HG02623 (cell line): ENCODE results near the gene OCA2.

Source experiments
- ATAC-seq: cut with Tn5 transposase; IDR thresholded peaks from one replicate; pipeline ENCODE4 v1.9.1; 2021; ENCODE audit warnings: moderate library complexity; ENCODE audit not compliant: unreplicated experiment

OCA2 gene

DNA sequence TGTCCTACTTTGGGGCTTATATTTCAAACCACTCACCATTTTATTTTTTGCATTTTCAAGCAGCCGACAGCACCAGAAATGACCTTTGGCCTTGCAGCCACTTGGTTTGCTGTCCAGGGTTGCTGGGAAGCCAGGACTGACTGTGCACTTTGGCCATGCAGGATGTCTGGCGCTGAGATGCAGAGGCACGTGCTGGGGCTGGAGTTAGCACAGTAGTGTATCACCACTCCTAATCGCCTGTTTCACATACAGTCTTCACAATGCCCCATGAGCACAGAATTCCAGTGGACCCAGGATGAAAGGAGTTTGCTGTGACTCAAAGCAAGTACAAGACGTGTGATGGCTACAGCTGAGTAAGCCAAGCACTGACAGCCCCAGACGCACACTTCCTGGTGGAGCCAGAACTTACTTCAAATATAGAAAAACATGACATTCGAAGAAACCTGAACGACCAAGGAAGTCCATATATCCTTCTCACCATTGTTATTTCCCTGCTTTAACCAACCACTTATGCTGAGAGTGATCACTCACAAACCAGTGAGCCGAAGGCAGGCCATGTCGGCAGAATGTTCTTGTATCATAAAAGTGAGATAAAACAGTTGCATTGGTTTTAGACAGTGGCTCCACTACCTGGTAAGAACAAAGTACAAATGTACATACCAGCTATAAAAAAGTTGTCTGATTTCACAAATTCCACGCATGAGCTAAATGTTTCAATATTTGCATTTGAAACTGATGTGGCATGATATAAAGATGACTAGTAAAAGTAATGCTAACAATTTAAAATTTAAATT lies 16.0 kb downstream of the OCA2 start:
- ATAC-seq = no peak

DNA sequence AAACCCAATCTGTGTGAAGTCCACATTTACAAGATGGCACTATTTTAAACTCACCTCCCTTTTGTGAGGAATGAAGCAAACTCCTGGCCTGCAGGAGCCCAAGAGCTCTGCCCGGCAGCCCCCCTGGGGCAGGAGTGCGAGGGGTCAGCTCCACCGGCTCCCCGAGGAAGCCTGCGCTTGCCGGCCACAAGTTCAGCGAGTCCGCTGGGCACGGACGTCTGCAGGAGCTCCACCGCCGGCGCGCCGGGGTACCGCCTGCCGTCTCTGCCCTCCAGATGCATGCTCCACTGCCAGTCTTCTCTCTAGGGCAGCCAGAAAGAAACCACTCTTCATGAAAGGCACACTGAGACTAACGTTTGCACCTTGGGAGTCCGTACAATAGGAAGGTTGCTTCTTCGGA lies 17.5 kb downstream of the OCA2 start:
- no peak for ATAC-seq

DNA sequence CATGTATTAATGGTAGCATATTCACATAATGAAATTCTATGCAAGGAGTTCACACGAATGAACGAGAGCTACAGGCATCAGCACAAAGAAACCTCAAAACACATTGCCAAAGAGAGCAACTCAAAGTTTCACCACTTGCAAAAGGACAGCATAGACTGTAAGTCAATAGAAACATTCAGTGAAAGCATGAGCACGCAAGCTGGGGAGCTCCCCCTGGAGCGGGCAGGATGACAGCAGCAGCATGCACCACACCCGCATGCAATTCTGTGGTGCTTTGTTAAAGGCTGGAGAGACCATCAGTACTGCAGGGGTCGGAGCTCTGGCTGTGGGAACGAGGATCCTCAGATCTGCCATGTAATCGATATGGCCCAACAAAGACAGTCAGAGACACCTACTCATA lies 18.7 kb downstream of the OCA2 start:
- ATAC-seq = no peak

DNA sequence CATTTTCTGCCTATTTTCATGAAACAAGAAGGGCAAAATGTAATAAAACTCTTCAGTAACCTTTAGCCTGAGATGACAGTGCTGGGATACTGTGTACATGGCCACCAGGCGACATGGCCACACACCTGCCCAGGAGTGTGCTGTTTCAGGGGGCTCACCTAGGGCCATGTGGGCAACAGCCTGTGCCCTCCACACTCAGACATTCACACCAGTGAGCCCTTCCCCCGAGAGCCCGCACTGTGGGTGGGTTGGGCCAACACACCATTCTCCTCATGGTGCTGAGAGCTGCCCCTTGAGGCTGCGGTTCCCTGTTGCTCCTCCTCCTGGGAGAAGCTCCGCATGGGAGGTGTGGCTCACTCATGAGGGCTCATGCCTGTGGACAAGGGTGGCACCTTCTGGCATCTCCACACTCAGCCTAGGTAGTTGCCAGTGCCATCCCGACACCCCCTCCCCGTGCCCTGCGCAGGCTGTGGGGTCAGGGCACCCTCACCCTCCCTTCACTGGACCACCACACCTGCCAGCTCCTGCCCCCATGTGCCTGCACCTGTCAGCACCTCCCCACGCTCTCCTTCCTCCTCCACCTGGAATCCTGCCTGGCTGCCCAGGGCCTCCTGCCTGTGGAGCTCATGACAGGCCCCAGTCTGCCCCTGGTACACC lies 19.7 kb downstream of the OCA2 start:
- no peak for ATAC-seq

DNA sequence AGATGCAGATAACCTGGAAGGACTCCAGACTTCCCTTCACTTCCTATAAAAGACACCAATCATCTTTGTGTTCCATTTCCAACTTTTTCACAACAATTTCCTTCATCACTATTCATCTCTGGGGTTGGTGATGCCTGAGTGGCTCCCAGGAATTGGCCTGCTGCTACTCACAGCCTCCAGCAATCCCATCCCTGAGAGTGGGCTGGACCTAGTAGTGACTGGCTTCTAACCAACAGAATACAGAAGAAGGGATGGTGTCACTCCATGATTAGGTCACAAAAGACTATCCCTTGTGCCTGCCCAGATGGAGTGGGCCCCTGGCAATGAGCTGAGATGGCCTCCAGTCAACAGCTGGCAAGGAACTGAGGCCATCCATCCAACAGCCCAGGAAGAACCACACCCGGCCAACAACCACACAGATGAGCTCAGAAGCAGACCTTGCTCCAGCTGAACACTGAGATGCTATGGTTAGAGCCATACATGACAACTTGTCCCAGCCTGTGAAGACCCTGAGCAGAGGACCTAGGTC lies 20.9 kb downstream of the OCA2 start:
- ATAC-seq = no peak

DNA sequence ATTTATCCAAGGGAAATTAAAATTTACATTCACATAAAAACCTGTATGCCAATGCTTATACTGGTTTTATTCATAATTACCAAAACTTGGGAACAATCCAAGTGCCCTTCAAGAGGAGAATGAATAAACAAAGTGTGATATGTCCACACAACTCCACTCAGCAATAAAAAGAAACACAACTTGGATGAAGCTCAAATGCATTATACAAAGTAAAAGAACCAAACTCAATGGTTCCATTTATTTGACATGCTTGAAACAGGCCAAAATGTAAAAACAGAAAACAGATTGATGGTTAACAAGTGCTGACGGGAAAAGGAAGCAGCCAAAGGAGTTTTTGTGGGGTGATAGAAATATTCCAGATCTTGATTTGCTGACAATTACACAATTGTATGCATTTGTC lies 23.5 kb downstream of the OCA2 start:
- ATAC-seq = no peak

DNA sequence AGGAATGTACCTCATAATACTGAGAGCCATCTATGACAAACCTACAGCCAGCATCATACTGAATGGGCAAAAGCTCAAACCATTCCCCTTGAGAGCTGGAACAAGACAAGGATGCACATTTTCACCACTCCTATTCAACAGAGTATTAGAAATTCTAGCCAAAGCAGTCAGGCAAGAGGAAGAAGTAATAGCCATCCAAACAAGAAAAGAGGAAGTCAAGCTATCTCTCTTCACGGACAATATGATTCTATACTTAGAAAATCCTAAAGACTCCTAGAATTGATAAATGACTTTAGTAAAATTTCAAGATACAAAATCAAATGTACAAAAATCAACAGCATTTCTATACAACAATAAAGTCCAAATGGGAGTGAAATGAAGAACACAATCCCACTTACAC lies 30.2 kb downstream of the OCA2 start:
- no peak for ATAC-seq

DNA sequence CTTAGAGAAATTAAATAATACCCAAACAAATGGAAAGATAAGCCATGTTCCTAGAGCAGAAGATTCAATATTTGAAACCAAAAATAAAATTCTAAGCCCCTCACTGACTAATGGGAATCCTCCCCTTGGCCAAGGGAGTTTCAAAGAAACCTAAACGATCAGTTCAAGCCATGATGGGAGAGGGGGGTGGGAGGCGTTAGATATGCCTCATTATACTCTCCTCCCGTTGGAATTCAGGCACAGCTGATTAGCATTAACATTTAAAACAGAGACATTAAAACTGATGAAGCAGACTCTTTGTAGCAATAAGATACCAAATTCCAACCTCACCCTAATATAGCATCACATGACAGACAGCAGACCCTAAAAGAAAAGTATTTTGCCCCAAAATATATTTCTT lies 32.9 kb downstream of the OCA2 start:
- ATAC-seq = no peak

DNA sequence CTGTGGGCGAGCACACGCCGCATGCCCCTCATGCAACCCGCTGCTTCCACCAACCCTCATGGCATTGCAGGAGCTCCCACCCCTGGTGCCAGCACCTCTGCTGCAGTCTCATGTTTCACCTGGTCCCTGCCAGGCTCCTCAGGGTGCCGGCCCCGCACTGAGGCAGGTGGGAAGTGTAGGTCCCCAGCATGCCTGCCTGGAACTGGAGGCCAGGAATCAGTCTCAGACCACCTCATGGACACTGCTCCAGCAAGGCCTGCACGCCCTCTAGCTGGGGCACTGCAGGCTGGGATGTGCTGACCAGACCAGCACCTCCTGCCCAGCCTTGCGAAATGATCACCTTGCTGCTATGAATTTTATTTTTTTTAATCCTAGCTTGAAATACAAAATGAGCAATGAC lies 39.1 kb downstream of the OCA2 start:
- no peak for ATAC-seq

DNA sequence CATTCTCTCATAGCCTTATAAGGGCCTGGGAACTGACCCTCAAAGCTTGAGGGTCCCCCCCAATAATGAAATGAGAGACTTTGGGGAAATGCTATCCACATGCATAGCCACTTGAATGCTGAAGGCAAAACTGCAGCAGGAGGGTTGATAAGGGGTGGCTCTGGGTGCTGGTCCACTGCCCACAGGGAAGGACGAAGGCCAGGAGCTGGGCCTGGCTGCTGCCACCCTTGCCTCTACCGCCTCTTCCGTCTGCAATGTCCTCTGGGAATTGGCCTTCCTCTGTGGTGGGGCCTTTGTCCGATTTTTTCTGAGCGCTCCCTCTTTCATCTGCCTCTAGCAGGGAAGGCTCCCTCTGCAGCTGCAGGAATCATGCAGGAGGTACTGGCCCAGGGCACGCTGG lies 41.0 kb downstream of the OCA2 start:
- no peak for ATAC-seq

DNA sequence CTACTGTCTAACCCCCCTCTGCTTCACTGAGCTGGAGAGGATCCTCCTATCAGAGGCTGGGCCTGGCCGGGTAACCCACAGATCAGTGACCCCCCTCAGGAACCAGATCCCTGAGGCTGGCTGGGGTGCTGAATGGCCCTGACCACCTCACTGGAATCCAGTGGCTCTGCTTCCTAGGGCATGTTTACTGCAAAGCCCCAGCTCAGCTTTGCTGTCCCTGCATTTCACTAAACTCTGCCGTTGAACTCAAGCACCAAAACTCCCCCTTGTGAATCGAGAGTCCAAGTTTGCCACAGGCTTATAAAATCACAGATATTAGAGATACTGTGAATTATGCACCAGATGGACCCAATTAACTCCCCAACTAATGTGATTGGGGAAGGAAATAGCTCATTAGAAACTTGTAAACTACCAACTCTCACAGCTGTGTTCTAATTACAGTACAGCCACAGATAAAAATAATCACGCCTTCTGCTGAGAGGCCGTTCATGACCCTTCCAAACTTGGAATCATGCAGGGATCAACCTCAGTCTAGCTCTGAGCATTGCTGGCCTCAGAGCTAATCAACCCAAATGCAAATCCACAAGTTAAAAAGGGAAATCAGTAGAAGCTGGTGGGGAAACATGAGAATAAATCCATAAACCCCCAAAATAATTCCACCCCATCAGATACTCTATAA lies 47.0 kb downstream of the OCA2 start:
- no peak for ATAC-seq

DNA sequence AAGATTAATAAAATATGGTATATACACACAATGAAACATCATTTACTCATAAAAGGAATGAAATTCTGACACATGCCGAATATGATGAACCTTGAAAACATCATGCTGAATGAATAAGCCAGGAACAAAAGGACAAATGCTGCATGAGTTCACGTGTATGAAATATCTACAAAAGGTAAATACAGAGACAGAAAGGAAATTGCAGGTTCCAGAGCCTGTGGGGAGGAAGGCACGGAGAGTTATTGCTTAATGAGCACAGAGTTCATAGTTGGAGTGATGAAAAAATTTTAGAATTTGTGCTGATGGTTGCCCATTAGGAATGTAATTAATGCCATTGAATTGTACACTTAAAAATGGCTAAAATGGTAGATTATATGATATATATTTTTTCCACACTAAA lies 49.5 kb downstream of the OCA2 start:
- ATAC-seq = no peak

DNA sequence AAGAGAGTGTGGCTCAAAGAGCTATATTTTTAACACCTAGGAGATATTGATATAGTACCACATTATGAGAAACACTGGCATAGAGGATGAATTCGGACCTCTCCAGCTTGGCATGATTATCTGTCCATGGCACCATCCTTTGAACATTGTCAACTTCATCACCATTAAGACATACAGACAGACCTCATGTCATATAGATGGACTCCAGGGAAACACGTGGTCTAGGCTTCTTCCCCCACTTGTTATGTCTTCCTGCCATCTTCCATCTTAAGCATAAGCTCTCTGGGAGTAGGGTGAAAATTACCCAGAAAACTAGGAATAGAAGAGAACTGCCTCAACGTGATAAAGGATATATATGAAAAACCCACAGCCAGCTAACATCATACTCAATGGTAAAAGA lies 51.8 kb downstream of the OCA2 start:
- ATAC-seq = no peak

DNA sequence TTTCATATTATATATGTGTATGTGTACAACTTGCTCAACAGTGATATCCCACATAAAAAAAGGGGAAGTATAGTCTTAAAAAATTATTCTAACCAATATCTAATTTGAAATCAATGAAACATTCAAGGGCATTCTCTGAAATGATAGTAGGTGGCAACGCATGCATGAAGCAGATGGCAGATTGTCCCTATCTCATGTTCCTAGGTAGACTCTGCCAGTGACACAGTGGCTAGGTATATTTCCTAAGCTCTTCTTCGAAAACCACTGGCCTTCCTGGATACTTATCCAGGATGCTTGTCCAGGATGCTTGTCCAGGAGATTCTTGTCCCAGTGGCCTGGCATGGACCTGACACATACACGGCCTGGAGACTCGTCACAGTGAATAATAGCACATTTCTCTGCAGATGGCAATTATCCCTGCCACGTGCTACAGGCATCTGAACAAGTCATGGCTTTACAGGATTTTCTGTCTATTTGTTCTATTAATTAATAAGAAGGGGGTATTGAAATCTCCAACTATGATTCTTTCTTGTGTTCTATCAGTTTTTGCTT lies 54.9 kb downstream of the OCA2 start:
- no peak for ATAC-seq

DNA sequence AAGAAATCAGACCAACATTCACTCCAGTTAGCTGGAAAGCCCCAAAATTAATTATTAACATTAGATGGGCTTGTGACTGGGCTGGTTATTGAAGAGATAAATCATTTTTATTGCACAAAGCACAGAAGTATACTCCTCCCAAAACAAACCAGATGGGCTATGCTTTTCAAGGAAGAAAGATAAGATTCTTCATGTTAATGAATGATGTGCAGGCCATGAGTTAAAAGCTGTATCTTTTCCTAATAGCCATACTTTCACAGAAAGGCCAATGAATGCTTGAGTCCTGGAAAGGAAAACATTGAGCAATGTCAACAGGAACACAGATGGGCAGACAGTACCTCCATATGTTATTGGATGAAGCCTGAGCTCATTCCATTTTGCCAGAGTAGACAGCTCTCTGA lies 55.4 kb downstream of the OCA2 start:
- ATAC-seq = no peak

DNA sequence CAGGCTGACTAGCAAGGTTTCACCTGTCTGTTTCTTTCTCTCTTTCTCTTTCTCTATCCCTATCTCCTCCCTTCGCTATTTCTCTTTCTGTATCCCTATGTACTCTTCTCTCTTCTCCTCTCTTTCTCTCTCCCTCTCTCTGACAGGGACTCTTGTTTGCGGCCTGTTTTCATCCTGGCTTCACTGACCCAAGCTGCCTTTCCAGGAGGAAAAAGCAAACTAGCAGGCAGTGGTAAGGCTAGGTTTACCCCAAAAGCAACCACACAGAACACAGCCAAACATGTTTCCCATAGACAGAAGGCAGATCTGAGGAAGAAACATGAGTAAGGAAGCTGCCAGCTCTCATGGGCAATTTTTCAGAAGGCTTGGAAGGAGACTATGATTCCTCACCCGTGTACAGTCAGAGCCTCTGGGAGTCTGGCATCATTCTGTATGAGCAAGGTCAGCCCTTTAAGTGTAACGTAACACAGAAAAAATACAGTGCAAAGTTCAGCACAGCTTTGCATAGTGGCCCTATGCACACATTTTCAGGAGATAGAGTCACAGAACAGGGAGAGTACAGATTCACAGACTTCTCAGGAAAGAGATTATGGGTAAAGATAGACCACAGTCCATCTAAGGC lies 61.0 kb downstream of the OCA2 start:
- ATAC-seq = no peak

DNA sequence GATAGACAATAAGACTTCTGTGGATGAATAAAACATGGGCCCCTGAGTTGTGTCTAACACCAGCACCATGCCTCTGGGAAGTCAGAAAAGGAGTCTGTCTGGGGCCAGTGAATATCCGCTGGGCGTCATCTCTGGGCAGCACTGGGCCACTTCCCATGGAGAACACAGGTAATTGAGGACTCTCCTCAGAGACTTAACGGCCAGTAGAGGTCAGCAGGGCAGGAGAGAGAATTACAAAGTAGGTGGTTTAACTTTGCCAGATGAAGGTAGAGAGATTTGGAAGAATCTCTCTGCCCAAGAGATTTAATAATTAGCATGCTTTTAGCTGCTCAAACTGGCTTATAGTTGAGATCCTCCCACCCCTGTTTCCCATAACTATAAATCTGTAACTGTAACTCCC lies 65.7 kb downstream of the OCA2 start:
- no peak for ATAC-seq

DNA sequence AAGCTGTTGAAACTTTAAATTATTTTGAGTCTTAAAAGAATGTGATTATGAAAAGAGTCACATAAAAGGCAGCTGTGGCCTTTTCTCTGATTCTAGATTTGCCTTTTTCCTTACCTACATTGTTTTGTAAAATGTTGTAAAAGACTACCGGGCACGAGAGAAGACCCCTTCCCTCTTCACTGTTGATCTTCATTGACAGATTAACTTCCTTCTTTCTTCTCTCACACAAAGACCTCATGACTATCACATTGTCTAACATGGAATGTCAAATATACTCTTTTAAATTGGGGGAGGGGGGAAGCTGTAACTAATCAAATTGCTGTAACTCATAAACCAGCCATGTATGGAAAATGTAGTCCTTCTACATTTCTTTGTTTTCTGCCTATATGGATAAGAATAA lies 68.3 kb downstream of the OCA2 start:
- no peak for ATAC-seq

DNA sequence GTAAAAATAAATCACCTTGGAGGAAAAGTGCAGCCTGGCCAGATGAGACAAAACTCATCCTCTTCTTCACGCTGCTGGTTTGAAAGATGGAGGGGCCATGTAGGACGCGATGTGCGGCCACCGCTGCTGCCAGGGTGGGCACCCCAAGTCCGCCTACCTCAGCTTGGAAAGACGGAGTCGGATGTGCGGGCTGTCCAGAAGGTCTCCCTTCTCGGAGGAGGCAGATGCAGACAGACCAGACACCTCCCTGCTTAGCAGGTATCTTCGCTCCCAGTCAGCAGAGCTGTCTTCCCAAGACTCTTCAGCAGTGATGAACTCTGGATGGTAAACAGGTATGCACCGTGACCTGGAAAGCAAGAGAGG lies 71.4 kb downstream of the OCA2 start:
- ATAC-seq = no peak

DNA sequence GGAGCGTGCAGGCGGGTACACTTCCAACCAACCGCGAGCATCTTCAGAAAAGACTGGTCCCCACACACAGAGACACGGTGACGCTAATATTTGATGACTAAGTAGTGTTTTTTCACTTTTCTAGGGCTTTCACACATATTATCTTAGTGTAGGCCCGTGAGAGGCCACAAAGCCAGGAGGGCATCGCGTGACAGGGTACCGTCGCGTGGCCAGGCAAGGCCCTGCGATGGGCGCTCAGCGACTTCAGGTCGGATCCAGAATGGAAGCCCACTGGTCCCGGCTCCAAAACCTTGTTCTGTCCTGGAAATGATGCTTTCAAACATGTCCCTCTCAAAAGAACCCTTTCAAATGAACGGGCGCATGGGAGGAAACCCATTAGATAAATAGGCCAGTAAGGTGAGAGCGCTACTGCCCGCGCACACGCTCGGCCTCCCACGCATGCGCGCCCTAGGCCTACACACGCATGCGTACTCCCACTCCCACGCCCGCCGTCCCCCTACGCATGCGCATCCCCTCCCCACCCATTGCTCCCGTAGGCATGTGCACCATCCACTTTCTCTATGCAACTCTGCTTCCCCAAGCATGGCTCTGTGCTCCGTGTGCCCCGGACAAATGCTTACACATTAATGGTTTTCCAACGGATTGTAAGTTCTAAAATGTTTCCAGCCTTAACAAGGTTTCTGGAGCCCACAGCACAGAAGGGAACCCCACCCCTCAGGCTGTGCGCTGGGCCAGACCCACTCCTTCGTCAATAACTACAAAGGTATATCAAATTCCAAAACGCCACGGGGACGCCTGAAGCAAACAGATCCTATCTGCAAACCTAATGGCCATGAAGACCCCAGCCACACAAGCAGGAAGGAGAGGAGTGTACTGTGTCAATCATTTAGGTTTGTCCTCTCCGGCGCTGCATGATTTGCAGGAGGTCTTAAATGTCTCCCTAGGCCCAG lies 72.1 kb downstream of the OCA2 start:
- no peak for ATAC-seq
